C4-2B (cell line): ENCODE results near the gene FUT8.

Experiments
- ZFX ChIP-seq: fragments of 450-650 bp; IDR thresholded peaks from 2 replicates; pipeline ENCODE4 v1.6.1; 2017
- TF ChIP-seq, protein P1 (sequence below): fragments of 450-650 bp; conservative IDR thresholded peaks from 2 replicates; pipeline ENCODE4 v1.5.1; 2017; ENCODE audit warnings: mild to moderate bottlenecking

DNA sequence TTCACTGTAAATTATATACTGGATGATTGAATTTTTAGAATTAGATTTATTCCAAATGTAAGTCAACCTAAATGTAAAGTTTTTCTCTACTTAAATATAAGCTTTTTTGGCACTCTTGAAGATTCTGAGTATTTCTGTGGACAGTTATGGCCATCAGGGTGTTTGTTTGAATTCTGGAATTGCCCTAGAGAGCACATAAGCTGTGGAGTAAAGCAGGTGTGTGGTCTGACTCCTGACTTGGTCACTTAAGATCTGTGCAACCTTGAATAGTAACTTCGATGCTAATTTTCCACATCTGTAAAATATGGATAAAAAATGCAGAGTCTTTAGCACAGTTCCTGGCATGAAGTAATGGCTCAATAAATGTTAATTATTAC lies 64.4 kb downstream of the FUT8 start:
- TF ChIP-seq, protein P1, sequence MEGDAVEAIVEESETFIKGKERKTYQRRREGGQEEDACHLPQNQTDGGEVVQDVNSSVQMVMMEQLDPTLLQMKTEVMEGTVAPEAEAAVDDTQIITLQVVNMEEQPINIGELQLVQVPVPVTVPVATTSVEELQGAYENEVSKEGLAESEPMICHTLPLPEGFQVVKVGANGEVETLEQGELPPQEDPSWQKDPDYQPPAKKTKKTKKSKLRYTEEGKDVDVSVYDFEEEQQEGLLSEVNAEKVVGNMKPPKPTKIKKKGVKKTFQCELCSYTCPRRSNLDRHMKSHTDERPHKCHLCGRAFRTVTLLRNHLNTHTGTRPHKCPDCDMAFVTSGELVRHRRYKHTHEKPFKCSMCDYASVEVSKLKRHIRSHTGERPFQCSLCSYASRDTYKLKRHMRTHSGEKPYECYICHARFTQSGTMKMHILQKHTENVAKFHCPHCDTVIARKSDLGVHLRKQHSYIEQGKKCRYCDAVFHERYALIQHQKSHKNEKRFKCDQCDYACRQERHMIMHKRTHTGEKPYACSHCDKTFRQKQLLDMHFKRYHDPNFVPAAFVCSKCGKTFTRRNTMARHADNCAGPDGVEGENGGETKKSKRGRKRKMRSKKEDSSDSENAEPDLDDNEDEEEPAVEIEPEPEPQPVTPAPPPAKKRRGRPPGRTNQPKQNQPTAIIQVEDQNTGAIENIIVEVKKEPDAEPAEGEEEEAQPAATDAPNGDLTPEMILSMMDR, result no peak
- TF ChIP-seq ZFX, result no peak
